Mononuclear cell (primary cell): ENCODE measurements around the gene ABCC1. TPM values are rescaled to one million over a fixed set of nuclear protein-coding genes. Genes with fewer than 3 reads are reported as not detected.
"Not testable (repeated sequence)": the region's sequence is repeated elsewhere in the genome, so short reads cannot be mapped to it uniquely, and the experiment has no call there.

ENCODE experiments used
- H3K27me3 ChIP-seq: 2 replicates; pipeline ENCODE4 v1.6.0; 2011; ENCODE audit warnings: low read length, control low read depth; ENCODE audit not compliant: insufficient read depth
- H3K4me1 ChIP-seq: 2 replicates; pipeline ENCODE4 v1.5.1; 2011; ENCODE audit warnings: mild to moderate bottlenecking, low read length, control low read depth; ENCODE audit not compliant: insufficient read depth
- H3K4me3 ChIP-seq: 2 replicates; pipeline ENCODE4 v1.5.1; 2011; ENCODE audit warnings: mild to moderate bottlenecking, low read length, moderate library complexity
- H3K9me3 ChIP-seq: 2 replicates; pipeline ENCODE4 v1.5.1; 2011; ENCODE audit warnings: low read depth, mild to moderate bottlenecking, control low read depth, low read length
- total RNA-seq: library from RNA; depleted of rRNA; stranded (reverse); fragments of >200 nt; gene quantifications from one replicate; pipeline ENCODE4 v1.2.3, GENCODE V29; 2012

The ABCC1 gene
- total RNA-seq, 1 donor: 27.0 TPM

GRCh38 chr16:16159662-16160061 is 210.2 kb downstream of the ABCC1 start:
- H3K9me3 ChIP-seq: peaks cover 12% of the 10 kb centered on the region
- no peaks in the 10 kb centered on the region for H3K4me1 ChIP-seq
- no peaks in the 10 kb centered on the region for H3K27me3 ChIP-seq
- no peak overlapping the region for H3K4me3 ChIP-seq

DNA sequence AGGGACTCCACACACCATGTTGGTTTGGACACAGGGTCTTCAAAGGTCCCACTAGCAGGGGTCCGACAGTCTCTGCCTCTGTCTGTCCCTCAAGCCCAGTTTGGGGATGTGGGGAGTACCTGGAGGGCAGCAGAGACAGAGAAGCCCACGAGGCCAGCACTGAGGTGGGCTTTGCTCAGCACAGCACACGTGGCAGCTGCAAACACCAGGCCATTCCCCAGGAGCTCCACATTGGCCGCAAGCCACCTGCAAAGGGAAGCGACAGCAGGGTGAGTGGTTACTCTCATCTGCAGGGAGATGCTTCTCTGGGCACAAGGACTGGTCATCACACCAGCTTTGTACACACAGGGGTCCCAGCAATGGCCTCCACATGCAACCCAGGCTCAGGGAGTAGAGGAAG is 211.9 kb downstream of the ABCC1 start:
- H3K27me3 ChIP-seq: no peaks in the 10 kb centered on the region
- H3K9me3 ChIP-seq: peaks cover 12% of the 10 kb centered on the region
- H3K4me1 ChIP-seq: no peaks in the 10 kb centered on the region
- no peak overlapping the region for H3K4me3 ChIP-seq

- not testable (repeated sequence) for H3K27me3 ChIP-seq, H3K4me3 ChIP-seq, H3K4me1 ChIP-seq
- H3K9me3 ChIP-seq: peaks cover 12% of the 10 kb centered on the region
Observed at GRCh38 chr16:16161840-16162239, 212.4 kb downstream of the ABCC1 start.

DNA sequence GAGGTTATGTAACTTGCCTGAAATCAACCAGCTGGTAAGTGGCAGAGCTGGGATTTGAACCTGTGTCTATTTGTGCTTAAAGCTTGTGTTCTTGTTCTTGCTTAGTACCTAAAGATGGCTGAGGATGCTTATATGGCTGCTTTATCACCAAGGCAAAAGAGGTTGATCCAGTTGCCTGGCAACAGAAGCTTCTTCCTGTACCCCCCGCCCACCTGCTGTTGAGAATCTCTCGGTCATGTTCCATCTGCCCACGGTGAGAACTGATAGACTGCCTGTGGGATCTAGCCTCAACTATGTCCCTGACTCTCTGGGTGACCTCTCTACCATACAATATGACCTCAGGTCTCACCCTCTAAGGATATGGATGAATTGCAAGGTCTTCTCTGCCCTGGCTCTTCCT is 213.2 kb downstream of the ABCC1 start:
- no peak overlapping the region for H3K4me3 ChIP-seq
- no peaks in the 10 kb centered on the region for H3K4me1 ChIP-seq
- H3K27me3 ChIP-seq: no peaks in the 10 kb centered on the region
- peaks cover 12% of the 10 kb centered on the region for H3K9me3 ChIP-seq

DNA sequence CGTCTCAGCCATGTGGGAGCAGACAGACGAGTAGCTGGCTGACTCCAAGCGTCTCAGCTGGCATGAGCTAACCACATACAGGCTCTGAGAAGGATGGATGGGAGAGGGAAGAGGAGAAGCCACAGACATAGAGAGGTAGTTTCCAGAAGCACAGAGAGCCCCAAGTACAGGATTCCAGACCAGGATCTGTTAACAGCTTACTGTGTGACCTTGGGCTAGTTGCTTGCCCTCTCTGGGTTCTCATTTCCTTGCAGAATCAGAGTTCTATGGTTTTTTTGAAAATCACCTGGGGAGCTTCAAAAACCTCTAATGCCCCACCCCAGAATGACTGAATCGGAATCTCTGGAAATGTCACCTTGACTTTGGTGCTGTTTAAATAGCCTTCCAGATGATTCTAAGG is 213.7 kb downstream of the ABCC1 start:
- Histone ChIP-seq H3K4me3 (no peak overlapping the region), H3K9me3 (peaks cover 10% of the 10 kb centered on the region), H3K27me3 (no peaks in the 10 kb centered on the region), H3K4me1 (no peaks in the 10 kb centered on the region)

GRCh38 chr16:16163571-16163970 is 214.2 kb downstream of the ABCC1 start:
- Histone ChIP-seq H3K4me3 (no peak overlapping the region), H3K9me3 (peaks cover 5% of the 10 kb centered on the region), H3K4me1 (no peaks in the 10 kb centered on the region), H3K27me3 (no peaks in the 10 kb centered on the region)

DNA sequence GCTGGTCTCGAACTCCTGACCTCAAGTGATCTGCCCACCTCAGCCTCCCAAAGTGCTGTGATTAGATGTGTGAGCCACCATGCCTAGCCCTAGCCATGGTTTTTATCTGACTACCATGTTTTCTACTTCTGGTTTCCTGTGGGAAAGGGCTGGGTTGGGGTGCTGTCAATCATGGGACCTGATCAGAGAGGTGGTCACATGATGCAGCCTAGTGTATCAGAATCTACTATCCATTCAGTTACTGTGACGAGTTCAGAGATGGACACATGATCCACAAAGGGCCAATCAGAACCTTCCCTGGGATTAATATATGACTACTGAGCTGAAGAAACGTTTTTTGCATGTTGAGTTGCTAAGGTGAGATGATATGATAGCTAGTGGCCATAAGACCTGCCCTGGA is 214.8 kb downstream of the ABCC1 start:
- Histone ChIP-seq H3K9me3 (no peaks in the 10 kb centered on the region), H3K4me3 (no peak overlapping the region), H3K27me3 (no peaks in the 10 kb centered on the region), H3K4me1 (no peaks in the 10 kb centered on the region)

DNA sequence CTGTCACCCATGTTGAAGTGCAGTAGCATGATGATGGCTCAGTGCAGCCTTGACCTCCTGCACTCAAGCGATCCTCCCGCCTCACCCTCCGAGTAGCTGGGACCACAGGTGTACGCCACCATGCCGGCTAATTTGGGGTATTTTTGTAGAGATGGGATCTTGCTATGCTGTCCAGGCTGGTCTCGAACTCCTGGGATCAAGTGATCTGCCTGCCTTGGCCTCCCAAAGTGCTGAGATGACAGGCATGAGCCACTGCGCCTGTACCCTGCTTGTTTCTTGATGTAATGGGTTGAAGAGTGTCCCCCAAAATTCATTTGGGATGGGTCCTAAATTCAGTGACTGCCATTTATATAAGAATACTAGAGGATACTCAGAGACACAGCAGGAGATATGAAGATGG is 216.7 kb downstream of the ABCC1 start:
- H3K4me3 ChIP-seq: no peak overlapping the region
- no peaks in the 10 kb centered on the region for H3K9me3 ChIP-seq
- no peaks in the 10 kb centered on the region for H3K4me1 ChIP-seq
- no peaks in the 10 kb centered on the region for H3K27me3 ChIP-seq

DNA sequence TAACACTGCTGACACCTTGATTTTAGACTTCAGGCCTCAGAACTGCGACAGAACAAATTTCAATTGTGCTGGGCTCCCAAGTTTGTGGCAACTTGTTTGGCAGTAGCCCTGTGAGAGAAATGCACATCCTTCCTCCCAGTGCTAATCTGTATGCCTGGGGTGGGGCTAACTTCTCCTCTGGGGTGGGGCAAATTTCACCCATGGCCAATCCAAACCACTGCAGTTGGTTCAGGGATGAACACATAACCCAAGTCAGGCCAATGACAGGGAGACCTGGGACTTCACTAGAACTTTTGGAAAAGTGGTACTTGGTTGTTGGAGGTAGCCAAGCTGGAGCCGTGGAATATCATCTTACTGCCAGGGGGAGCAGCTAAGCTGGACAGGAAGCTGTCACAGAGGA is 217.5 kb downstream of the ABCC1 start:
- Histone ChIP-seq H3K4me1 (no peaks in the 10 kb centered on the region), H3K4me3 (no peak overlapping the region), H3K9me3 (no peaks in the 10 kb centered on the region), H3K27me3 (no peaks in the 10 kb centered on the region)

GRCh38 chr16:16167927-16168326 is 218.5 kb downstream of the ABCC1 start:
- no peaks in the 10 kb centered on the region for H3K27me3 ChIP-seq
- H3K4me3 ChIP-seq: no peak overlapping the region
- no peaks in the 10 kb centered on the region for H3K9me3 ChIP-seq
- no peaks in the 10 kb centered on the region for H3K4me1 ChIP-seq

DNA sequence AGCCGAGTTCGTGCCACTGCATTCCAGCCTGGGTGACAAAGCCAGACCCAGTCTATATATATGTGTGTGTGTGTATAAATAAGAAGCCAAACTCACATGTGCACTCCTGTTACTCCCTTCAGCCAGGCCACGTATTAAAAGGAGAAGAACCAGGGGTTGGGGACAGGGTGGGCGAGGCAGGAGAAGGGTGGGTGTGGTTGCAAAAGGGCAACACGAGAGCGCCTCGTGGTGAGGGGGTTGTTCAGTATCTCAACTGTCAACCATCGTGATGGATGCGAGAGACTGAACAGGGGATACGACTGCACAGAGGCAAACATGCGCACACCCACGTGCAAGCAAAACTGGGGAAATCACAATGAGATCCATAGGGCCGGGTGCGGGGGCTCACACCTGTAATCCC is 219.0 kb downstream of the ABCC1 start:
- Histone ChIP-seq H3K4me3 (no peak overlapping the region), H3K9me3 (no peaks in the 10 kb centered on the region), H3K27me3 (no peaks in the 10 kb centered on the region), H3K4me1 (no peaks in the 10 kb centered on the region)

GRCh38 chr16:16169615-16170014 is 220.2 kb downstream of the ABCC1 start:
- H3K4me1 ChIP-seq: no peaks in the 10 kb centered on the region
- H3K27me3 ChIP-seq: no peaks in the 10 kb centered on the region
- no peak overlapping the region for H3K4me3 ChIP-seq
- no peaks in the 10 kb centered on the region for H3K9me3 ChIP-seq

- Histone ChIP-seq H3K9me3 (no peaks in the 10 kb centered on the region), H3K27me3 (no peaks in the 10 kb centered on the region), H3K4me3 (no peak overlapping the region), H3K4me1 (no peaks in the 10 kb centered on the region)
Observed at GRCh38 chr16:16171332-16171919, 222.0 kb downstream of the ABCC1 start.

DNA sequence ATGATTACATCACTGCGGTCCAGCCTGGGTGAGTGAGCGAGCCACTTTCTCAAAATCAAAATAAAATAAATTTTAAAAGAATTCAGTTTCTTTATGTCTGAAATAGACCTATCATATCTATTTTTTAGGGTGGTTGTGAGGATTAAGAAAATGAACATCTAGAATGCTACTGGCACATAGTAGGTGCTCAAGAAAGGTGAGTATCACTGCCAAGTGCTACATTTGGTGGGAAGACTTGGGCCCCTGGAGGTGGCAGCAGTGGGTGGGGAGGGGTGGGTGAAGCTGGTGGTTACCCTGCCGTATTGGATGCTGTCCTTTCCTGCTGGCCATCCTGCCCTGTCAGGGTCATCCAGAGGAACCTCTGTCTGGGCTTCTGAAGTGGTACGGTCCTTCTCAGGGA is 223.6 kb downstream of the ABCC1 start:
- no peaks in the 10 kb centered on the region for H3K9me3 ChIP-seq
- no peaks in the 10 kb centered on the region for H3K27me3 ChIP-seq
- H3K4me3 ChIP-seq: no peak overlapping the region
- no peaks in the 10 kb centered on the region for H3K4me1 ChIP-seq

DNA sequence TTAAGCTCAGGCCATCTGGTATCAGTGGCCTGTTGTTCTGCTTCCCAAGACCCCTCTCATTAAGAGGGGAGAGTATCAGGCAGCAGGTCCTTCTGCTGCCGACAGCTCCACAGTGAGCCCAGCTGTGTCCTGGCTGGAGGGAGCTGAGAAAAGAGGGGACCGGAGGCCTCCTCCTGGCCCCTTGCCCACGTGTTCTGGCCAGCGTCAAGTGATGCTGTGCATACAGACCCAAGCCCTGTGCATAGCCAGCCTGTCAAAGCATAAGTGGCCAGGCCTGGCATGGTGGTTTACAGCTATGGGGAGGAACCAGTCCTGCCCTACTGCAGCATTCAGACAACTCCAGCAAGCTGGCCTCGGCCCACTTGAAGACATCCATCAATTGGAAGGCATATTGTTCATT is 225.9 kb downstream of the ABCC1 start:
- Histone ChIP-seq H3K4me3 (no peak overlapping the region), H3K4me1 (no peaks in the 10 kb centered on the region), H3K27me3 (no peaks in the 10 kb centered on the region), H3K9me3 (no peaks in the 10 kb centered on the region)

DNA sequence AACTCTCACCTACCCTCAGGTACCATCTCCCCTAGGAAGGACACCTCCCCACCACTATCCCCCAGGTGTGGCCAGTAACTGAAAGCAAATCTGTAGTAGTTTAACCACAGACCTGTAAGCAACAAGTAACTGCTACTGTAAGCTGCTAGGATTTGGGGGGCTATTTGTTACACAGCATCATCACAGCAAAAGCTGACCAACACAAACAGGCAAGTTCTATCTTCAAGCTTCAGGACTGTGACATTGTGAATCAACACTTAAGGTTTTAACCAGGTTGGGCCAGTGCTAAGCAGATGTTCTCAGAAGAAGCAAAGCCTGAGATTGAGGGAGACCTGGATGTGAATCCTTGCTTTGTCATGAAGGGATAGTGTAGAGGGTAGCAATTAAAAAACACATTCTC is 226.9 kb downstream of the ABCC1 start:
- H3K27me3 ChIP-seq: no peaks in the 10 kb centered on the region
- H3K4me1 ChIP-seq: no peaks in the 10 kb centered on the region
- no peaks in the 10 kb centered on the region for H3K9me3 ChIP-seq
- no peak overlapping the region for H3K4me3 ChIP-seq
